ENCODE measurements around the gene BCKDK. TPM values are rescaled to one million over a fixed set of nuclear protein-coding genes. Genes with fewer than 3 reads are reported as not detected.
A peak's percentile ranks its signal among the peaks of the same experiment; 100 is the strongest.

BCKDK gene
- total RNA-seq, 1 experiment from 2014 or later = 58.3 TPM

- TF ChIP-seq ZNF532 (CRISPR knock-in tag; IDR thresholded peaks at IDR 0.05; ENCODE audit: borderline replicate concordance) (no peak), ZNF671 (CRISPR knock-in tag; IDR thresholded peaks at IDR 0.05) (0 out of 2 replicates have a peak, but pooled peaks have one; percentile 70), NR1H2 (CRISPR knock-in tag; IDR thresholded peaks at IDR 0.05) (0 out of 2 replicates have a peak, but pooled peaks have one; percentile 32), ZNF219 (CRISPR knock-in tag; IDR thresholded peaks at IDR 0.05; ENCODE audit: borderline replicate concordance) (peak; percentile 36; the same call in 1 of the 2 replicates), JAZF1 (CRISPR knock-in tag; IDR thresholded peaks at IDR 0.05) (no peak), TCF7 (CRISPR knock-in tag; IDR thresholded peaks at IDR 0.05; ENCODE audit: low read depth) (0 out of 2 replicates have a peak, but pooled peaks have one; percentile 54), ZBTB43 (CRISPR knock-in tag; IDR thresholded peaks at IDR 0.05) (0 out of 2 replicates have a peak, but pooled peaks have one; percentile 19), NR3C1 (CRISPR knock-in tag; conservative IDR thresholded peaks at IDR 0.05; ENCODE audit: low read depth) (no peak), NFE2L1 (CRISPR knock-in tag; IDR thresholded peaks at IDR 0.05) (peak; percentile 59; the same call in 1 of the 2 replicates), NR2C2 (CRISPR knock-in tag; IDR thresholded peaks at IDR 0.05) (no peak), ERG (CRISPR knock-in tag; IDR thresholded peaks at IDR 0.05) (peak; percentile 85), CREM (CRISPR knock-in tag; IDR thresholded peaks at IDR 0.05) (peak; percentile 67; the same call in 1 of the 2 replicates), ZBTB21 (CRISPR knock-in tag; IDR thresholded peaks at IDR 0.05; ENCODE audit: borderline replicate concordance) (no peak), ETV6 (CRISPR knock-in tag; IDR thresholded peaks at IDR 0.05) (no peak), ATF2 (CRISPR knock-in tag; IDR thresholded peaks at IDR 0.05; ENCODE audit: borderline replicate concordance, low read depth) (no peak), ZNF396 (CRISPR knock-in tag; IDR thresholded peaks at IDR 0.05; ENCODE audit: borderline replicate concordance) (no peak), NFYB (CRISPR knock-in tag; conservative IDR thresholded peaks at IDR 0.05; ENCODE audit: low read depth) (0 out of 2 replicates have a peak, but pooled peaks have one; percentile 22), GTF2I (CRISPR knock-in tag; conservative IDR thresholded peaks at IDR 0.05) (peak; percentile 99)
- TF ChIP-seq, protein P1, sequence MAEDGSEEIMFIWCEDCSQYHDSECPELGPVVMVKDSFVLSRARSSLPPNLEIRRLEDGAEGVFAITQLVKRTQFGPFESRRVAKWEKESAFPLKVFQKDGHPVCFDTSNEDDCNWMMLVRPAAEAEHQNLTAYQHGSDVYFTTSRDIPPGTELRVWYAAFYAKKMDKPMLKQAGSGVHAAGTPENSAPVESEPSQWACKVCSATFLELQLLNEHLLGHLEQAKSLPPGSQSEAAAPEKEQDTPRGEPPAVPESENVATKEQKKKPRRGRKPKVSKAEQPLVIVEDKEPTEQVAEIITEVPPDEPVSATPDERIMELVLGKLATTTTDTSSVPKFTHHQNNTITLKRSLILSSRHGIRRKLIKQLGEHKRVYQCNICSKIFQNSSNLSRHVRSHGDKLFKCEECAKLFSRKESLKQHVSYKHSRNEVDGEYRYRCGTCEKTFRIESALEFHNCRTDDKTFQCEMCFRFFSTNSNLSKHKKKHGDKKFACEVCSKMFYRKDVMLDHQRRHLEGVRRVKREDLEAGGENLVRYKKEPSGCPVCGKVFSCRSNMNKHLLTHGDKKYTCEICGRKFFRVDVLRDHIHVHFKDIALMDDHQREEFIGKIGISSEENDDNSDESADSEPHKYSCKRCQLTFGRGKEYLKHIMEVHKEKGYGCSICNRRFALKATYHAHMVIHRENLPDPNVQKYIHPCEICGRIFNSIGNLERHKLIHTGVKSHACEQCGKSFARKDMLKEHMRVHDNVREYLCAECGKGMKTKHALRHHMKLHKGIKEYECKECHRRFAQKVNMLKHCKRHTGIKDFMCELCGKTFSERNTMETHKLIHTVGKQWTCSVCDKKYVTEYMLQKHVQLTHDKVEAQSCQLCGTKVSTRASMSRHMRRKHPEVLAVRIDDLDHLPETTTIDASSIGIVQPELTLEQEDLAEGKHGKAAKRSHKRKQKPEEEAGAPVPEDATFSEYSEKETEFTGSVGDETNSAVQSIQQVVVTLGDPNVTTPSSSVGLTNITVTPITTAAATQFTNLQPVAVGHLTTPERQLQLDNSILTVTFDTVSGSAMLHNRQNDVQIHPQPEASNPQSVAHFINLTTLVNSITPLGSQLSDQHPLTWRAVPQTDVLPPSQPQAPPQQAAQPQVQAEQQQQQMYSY (CRISPR knock-in tag; IDR thresholded peaks at IDR 0.05) = 0 out of 2 replicates have a peak, but pooled peaks have one; percentile 27
- TF ChIP-seq, protein P2, sequence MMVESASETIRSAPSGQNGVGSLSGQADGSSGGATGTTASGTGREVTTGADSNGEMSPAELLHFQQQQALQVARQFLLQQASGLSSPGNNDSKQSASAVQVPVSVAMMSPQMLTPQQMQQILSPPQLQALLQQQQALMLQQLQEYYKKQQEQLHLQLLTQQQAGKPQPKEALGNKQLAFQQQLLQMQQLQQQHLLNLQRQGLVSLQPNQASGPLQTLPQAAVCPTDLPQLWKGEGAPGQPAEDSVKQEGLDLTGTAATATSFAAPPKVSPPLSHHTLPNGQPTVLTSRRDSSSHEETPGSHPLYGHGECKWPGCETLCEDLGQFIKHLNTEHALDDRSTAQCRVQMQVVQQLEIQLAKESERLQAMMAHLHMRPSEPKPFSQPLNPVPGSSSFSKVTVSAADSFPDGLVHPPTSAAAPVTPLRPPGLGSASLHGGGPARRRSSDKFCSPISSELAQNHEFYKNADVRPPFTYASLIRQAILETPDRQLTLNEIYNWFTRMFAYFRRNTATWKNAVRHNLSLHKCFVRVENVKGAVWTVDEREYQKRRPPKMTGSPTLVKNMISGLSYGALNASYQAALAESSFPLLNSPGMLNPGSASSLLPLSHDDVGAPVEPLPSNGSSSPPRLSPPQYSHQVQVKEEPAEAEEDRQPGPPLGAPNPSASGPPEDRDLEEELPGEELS (CRISPR knock-in tag; IDR thresholded peaks at IDR 0.05) = peak; percentile 54
- TF ChIP-seq, protein P3, sequence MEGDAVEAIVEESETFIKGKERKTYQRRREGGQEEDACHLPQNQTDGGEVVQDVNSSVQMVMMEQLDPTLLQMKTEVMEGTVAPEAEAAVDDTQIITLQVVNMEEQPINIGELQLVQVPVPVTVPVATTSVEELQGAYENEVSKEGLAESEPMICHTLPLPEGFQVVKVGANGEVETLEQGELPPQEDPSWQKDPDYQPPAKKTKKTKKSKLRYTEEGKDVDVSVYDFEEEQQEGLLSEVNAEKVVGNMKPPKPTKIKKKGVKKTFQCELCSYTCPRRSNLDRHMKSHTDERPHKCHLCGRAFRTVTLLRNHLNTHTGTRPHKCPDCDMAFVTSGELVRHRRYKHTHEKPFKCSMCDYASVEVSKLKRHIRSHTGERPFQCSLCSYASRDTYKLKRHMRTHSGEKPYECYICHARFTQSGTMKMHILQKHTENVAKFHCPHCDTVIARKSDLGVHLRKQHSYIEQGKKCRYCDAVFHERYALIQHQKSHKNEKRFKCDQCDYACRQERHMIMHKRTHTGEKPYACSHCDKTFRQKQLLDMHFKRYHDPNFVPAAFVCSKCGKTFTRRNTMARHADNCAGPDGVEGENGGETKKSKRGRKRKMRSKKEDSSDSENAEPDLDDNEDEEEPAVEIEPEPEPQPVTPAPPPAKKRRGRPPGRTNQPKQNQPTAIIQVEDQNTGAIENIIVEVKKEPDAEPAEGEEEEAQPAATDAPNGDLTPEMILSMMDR (IDR thresholded peaks at IDR 0.05) = no peak
Measured at GRCh38 chr16:31073142-31073969, 34.8 kb upstream of the BCKDK start (continued).

Measured in WTC11 (cell line).